Heart left ventricle (tissue), 13 donors: ENCODE data around the gene DDX47.

Experiments used
- POLR2A ChIP-seq, 2 donors: fragments of 450-650 bp; IDR thresholded peaks; one replicate each; pipeline ENCODE4 v1.6.1; 2017; ENCODE audit warnings: antibody characterized with exemption in 2 of 2, mild to moderate bottlenecking in 2 of 2, moderate library complexity in 2 of 2
- TF ChIP-seq, protein P1 (sequence below), 12 donors: fragments of 200-600 bp; sonication (generic) in 4 of 12; IDR thresholded peaks; one replicate each; pipeline versions ENCODE4 v1.5.0 to v1.8.0; 2018 to 2022; ENCODE audit warnings: antibody characterized with exemption in 12 of 12, mild to moderate bottlenecking in 5 of 12
- donor health status: ischemic (EF 13 %, LVEDD 7.1; RV severe dilation, severe dysfunction).
- donor health status: DM: no; HTN: yes; CAD: no.
- donor health status: DM: no; HTN: no; CAD: no.
- donor health status: ischemic (EF 25% LVEDD 6.9; RV normal size, moderate dysfunction).
- donor health status: ischemic (EF 25% LVEDD 5.7; RV mildly dilated, moderate dysfunction).
- donor health status: ischemic (EF 35%, LVEDD 5.7; RV mildly dilated, moderate dysfunction).
- donor health status: nonischemic (EF 11% LVEDD 7.7; RV severe dilation, severe dysfunction).
- donor health status: DM: yes; HTN: yes; CAD: no.
- donor health status: PGD.
- donor health status: ischemic (EF 29% LVEDD 5.4; RV normal size, mild dysfunction).
- donor health status: nonischemic (EF 23%, LVEDD 6.1; RV moderate dilation, normal function).

DNA sequence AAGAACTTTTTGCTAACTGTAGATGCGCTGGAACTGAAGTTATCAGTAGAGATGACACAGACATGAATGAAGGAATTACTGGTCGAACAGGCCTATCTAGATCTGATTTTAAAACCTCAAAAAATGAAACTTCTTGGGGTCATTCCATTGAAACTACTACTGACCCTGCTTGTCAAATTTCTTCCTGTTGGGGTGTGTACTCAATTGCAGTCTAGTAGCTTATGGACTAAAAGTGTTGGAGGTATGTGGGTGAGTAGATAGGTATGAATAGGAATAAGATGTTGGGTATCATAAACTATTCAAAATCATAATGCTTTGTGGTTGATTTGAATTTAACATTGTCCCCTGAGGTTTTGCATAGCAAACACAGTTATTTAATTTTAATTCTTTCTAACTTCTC, 18.5 kb upstream of the DDX47 start:
- no peak for TF ChIP-seq POLR2A (IDR thresholded peaks at IDR 0.05)
- TF ChIP-seq, protein P1, sequence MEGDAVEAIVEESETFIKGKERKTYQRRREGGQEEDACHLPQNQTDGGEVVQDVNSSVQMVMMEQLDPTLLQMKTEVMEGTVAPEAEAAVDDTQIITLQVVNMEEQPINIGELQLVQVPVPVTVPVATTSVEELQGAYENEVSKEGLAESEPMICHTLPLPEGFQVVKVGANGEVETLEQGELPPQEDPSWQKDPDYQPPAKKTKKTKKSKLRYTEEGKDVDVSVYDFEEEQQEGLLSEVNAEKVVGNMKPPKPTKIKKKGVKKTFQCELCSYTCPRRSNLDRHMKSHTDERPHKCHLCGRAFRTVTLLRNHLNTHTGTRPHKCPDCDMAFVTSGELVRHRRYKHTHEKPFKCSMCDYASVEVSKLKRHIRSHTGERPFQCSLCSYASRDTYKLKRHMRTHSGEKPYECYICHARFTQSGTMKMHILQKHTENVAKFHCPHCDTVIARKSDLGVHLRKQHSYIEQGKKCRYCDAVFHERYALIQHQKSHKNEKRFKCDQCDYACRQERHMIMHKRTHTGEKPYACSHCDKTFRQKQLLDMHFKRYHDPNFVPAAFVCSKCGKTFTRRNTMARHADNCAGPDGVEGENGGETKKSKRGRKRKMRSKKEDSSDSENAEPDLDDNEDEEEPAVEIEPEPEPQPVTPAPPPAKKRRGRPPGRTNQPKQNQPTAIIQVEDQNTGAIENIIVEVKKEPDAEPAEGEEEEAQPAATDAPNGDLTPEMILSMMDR (IDR thresholded peaks at IDR 0.05) = no peak
